IPS-18a (cell line): ENCODE results near the gene PLXDC2.

ENCODE experiments used
- H3K27ac ChIP-seq: one replicate; pipeline ENCODE4 v1.5.1; 2013; ENCODE audit warnings: low read length
- H3K27me3 ChIP-seq: one replicate; pipeline ENCODE4 v1.6.1; 2013; ENCODE audit warnings: mild to moderate bottlenecking, low read length; ENCODE audit not compliant: control insufficient read depth, insufficient read depth
- H3K36me3 ChIP-seq: one replicate; pipeline ENCODE4 v1.6.1; 2013; ENCODE audit warnings: low read depth, low read length; ENCODE audit not compliant: control insufficient read depth
- H3K4me1 ChIP-seq: one replicate; pipeline ENCODE4 v1.6.1; 2013; ENCODE audit warnings: low read depth, low read length; ENCODE audit not compliant: control insufficient read depth
- H3K4me3 ChIP-seq: one replicate; pipeline ENCODE4 v1.5.1; 2013; ENCODE audit warnings: low read length
- H3K9ac ChIP-seq: one replicate; pipeline ENCODE4 v1.6.1; 2013; ENCODE audit warnings: mild to moderate bottlenecking, low read length, moderate library complexity
- H3K9me3 ChIP-seq: one replicate; pipeline ENCODE4 v1.6.1; 2013; ENCODE audit warnings: low read depth, low read length; ENCODE audit not compliant: control insufficient read depth

Gene PLXDC2

GRCh38 chr10:20085115-20085514, 268.9 kb downstream of the PLXDC2 start:
- H3K4me1 ChIP-seq = no peaks in the 10 kb centered on the region
- no peak overlapping the region for H3K4me3 ChIP-seq
- no peaks in the 10 kb centered on the region for H3K36me3 ChIP-seq
- no peak overlapping the region for H3K27ac ChIP-seq
- H3K9me3 ChIP-seq = no peaks in the 10 kb centered on the region
- H3K27me3 ChIP-seq = no peaks in the 10 kb centered on the region
- no peak overlapping the region for H3K9ac ChIP-seq

DNA sequence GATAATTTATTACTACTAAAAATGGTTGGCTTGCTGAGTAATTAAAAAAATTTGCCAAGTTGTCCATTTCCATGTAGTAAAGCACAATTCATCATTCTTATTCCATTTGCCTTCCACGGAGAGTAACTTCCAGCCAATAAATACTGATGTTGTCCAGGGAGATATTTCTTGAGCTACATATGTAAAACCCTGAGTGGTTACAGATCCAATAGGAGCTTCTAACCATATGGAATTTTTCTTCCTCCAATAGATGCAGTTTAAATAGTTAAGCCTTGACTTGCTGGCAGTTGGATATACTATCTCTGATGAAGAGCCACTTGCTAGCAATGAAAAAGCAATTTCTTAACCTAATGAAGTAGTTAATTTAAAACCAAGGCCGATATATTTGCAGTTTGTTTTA, 271.1 kb downstream of the PLXDC2 start:
- no peak overlapping the region for H3K27ac ChIP-seq
- no peaks in the 10 kb centered on the region for H3K9me3 ChIP-seq
- no peak overlapping the region for H3K9ac ChIP-seq
- H3K4me1 ChIP-seq = no peaks in the 10 kb centered on the region
- no peak overlapping the region for H3K4me3 ChIP-seq
- no peaks in the 10 kb centered on the region for H3K36me3 ChIP-seq
- H3K27me3 ChIP-seq = no peaks in the 10 kb centered on the region

GRCh38 chr10:20088061-20088701, 271.9 kb downstream of the PLXDC2 start:
- H3K36me3 ChIP-seq = no peaks in the 10 kb centered on the region
- no peak overlapping the region for H3K27ac ChIP-seq
- H3K27me3 ChIP-seq = no peaks in the 10 kb centered on the region
- H3K4me1 ChIP-seq = no peaks in the 10 kb centered on the region
- H3K4me3 ChIP-seq = no peak overlapping the region
- H3K9me3 ChIP-seq = no peaks in the 10 kb centered on the region
- no peak overlapping the region for H3K9ac ChIP-seq

DNA sequence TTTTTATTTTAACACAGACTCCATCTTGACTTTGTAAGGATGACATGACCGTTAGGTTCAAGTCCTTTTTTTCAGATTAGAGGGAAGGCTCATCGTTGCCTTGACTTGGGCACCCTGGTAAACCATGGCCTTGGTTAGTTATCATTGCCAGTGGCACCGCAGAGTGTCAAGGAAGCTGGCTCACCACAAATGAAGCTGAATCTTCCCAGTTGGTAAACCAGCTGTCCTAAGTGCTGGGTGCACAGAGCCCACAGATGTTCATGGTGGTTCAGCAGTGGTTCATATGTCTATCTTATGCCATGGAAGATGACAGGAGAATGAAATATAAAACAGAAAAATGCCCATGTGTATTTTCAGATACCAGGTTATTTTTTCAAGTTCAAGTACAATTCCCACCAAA, 273.6 kb downstream of the PLXDC2 start:
- H3K4me1 ChIP-seq = no peaks in the 10 kb centered on the region
- no peak overlapping the region for H3K9ac ChIP-seq
- H3K36me3 ChIP-seq = no peaks in the 10 kb centered on the region
- H3K27me3 ChIP-seq = no peaks in the 10 kb centered on the region
- no peak overlapping the region for H3K27ac ChIP-seq
- H3K4me3 ChIP-seq = no peak overlapping the region
- H3K9me3 ChIP-seq = no peaks in the 10 kb centered on the region

- H3K9me3 ChIP-seq = no peaks in the 10 kb centered on the region
- H3K36me3 ChIP-seq = no peaks in the 10 kb centered on the region
- H3K9ac ChIP-seq = no peak overlapping the region
- no peaks in the 10 kb centered on the region for H3K4me1 ChIP-seq
- H3K27me3 ChIP-seq = no peaks in the 10 kb centered on the region
- no peak overlapping the region for H3K27ac ChIP-seq
- H3K4me3 ChIP-seq = no peak overlapping the region
Measured at GRCh38 chr10:20090831-20091230, 274.6 kb downstream of the PLXDC2 start.

- no peaks in the 10 kb centered on the region for H3K4me1 ChIP-seq
- H3K27ac ChIP-seq = no peak overlapping the region
- H3K9ac ChIP-seq = no peak overlapping the region
- H3K36me3 ChIP-seq = no peaks in the 10 kb centered on the region
- H3K4me3 ChIP-seq = no peak overlapping the region
- H3K9me3 ChIP-seq = no peaks in the 10 kb centered on the region
- no peaks in the 10 kb centered on the region for H3K27me3 ChIP-seq
Measured at GRCh38 chr10:20091698-20092097, 275.5 kb downstream of the PLXDC2 start.

- Histone ChIP-seq H3K36me3 (no peaks in the 10 kb centered on the region), H3K9me3 (no peaks in the 10 kb centered on the region), H3K4me1 (no peaks in the 10 kb centered on the region), H3K27ac (no peak overlapping the region), H3K27me3 (no peaks in the 10 kb centered on the region), H3K9ac (no peak overlapping the region), H3K4me3 (no peak overlapping the region)
Measured at GRCh38 chr10:20093600-20093999, 277.4 kb downstream of the PLXDC2 start.

GRCh38 chr10:20094226-20094976, 278.2 kb downstream of the PLXDC2 start:
- no peaks in the 10 kb centered on the region for H3K27me3 ChIP-seq
- no peak overlapping the region for H3K27ac ChIP-seq
- H3K9me3 ChIP-seq = no peaks in the 10 kb centered on the region
- H3K4me3 ChIP-seq = no peak overlapping the region
- H3K4me1 ChIP-seq = no peaks in the 10 kb centered on the region
- H3K36me3 ChIP-seq = no peaks in the 10 kb centered on the region
- H3K9ac ChIP-seq = no peak overlapping the region

- H3K36me3 ChIP-seq = no peaks in the 10 kb centered on the region
- no peak overlapping the region for H3K27ac ChIP-seq
- H3K9me3 ChIP-seq = no peaks in the 10 kb centered on the region
- H3K4me1 ChIP-seq = no peaks in the 10 kb centered on the region
- no peaks in the 10 kb centered on the region for H3K27me3 ChIP-seq
- H3K4me3 ChIP-seq = no peak overlapping the region
- no peak overlapping the region for H3K9ac ChIP-seq
Measured at GRCh38 chr10:20100171-20100570, 283.9 kb downstream of the PLXDC2 start.

DNA sequence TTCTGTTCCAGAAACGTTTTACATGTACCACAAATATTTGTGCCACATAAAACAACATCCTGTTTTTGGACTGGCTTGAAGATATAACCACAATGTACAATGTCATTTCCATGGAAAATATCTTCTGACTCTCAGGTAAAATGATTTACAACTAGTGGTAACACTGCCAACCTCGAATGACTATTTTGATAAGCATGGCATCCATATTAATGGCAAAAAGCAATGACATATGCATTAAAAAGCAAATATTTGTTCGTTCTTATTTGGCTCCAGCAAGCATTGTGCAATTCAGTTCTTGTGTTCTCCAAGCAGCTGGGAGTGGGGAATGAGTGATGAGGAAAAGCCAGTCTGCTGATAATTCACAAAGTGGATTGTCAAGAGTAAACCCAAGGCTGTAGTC, 289.0 kb downstream of the PLXDC2 start:
- Histone ChIP-seq H3K9me3 (no peaks in the 10 kb centered on the region), H3K27ac (no peak overlapping the region), H3K36me3 (no peaks in the 10 kb centered on the region), H3K4me3 (no peak overlapping the region), H3K9ac (no peak overlapping the region), H3K4me1 (no peaks in the 10 kb centered on the region), H3K27me3 (no peaks in the 10 kb centered on the region)

- Histone ChIP-seq H3K9me3 (no peaks in the 10 kb centered on the region), H3K9ac (no peak overlapping the region), H3K36me3 (no peaks in the 10 kb centered on the region), H3K27me3 (no peaks in the 10 kb centered on the region), H3K4me3 (no peak overlapping the region), H3K4me1 (no peaks in the 10 kb centered on the region), H3K27ac (no peak overlapping the region)
Measured at GRCh38 chr10:20105931-20106330, 289.7 kb downstream of the PLXDC2 start.

- Histone ChIP-seq H3K9me3 (no peaks in the 10 kb centered on the region), H3K36me3 (no peaks in the 10 kb centered on the region), H3K9ac (no peak overlapping the region), H3K27me3 (no peaks in the 10 kb centered on the region), H3K4me1 (no peaks in the 10 kb centered on the region), H3K4me3 (no peak overlapping the region), H3K27ac (no peak overlapping the region)
Measured at GRCh38 chr10:20108021-20108420, 291.8 kb downstream of the PLXDC2 start.
